Measurements from ENCODE around the gene HNRNPUL1. TPM values are rescaled to one million over a fixed set of nuclear protein-coding genes. Genes with fewer than 3 reads are reported as not detected.
A peak's percentile ranks its signal among the peaks of the same experiment; 100 is the strongest.

The HNRNPUL1 gene
- total and polyA plus RNA-seq, 2 donors (not counting 3 experiments of a cell fraction or from before 2014, with no cell fraction given): 83.2 to 261 TPM

DNA sequence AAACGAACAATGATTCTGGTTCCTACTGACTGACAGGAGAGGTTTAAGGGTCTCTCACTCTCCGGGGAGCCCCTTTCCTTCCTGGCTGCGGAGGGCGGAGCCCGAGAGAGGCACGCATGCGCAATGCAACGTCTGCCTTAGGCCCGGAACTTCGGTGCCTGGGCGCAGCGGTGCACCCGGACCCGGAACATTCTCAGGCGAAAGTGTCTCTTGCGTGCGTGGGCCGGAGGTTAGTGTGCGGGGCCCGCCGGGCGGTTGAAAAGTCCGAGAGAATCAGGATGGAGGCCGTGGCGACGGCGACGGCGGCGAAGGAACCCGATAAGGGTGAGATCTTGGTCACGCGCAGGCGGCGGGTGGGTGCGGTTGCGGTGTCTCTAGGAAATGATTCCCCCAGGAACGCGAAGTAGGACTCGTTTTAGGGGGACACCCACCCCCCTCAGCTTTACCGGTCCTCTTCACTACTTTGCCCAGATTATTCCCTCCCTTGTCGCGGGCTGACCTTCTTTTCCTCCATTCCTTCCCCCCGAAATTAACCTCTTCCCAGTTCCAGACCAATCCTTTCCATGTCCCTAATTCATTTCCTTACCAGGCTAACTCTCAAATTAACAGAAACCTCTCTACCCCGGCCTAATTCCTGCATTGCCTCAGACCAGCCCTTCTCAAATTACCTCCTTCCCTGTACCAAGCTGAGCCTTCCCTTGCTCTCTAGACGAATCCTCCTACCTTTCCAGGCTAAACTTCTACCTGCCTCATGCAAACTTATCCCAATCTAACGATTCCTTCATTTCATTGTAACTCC, 46.1 kb downstream of the HNRNPUL1 start, which contains the start of gene CCDC97:
Gene CCDC97 (plus strand): TSS at position 140 of the 799 bp plus-strand sequence. CDS start 139 bp downstream, at position 279.
- Histone ChIP-seq H3K9me1 (replicated peaks; ENCODE audit: control insufficient read depth, extremely low read depth, insufficient read depth, low read length) (no peaks in the 10 kb centered on the region), H3K4me3 (replicated peaks in 1 of 3; ENCODE audit: insufficient read depth in 1 of 3, low read depth in 1 of 3, low read length in 3 of 3) (peak within 1 kb of the TSS; percentile 71 to 97 (median 81)), H3K4me1 (ENCODE audit: control insufficient read depth, extremely low read depth, insufficient read depth, low read length) (peaks cover 42% of the 10 kb centered on the region), H3K79me2 (ENCODE audit: control insufficient read depth, insufficient read depth, low read length) (peaks cover 37% of the 10 kb centered on the region), H3K9ac (replicated peaks; ENCODE audit: extremely low read depth, insufficient read depth, low read length) (peak within 1 kb of the TSS; percentile 83), H3K9me3 (replicated peaks; ENCODE audit: control insufficient read depth, insufficient read depth, low read length) (no peaks in the 10 kb centered on the region), H3K27me3 (ENCODE audit: control insufficient read depth in 2 of 2, insufficient read depth in 2 of 2, low read length in 2 of 2) (no peaks in the 10 kb centered on the region), H3K27ac (ENCODE audit: insufficient read depth, low read depth, low read length) (peak within 1 kb of the TSS; percentile 57), H4K20me1 (replicated peaks; ENCODE audit: control insufficient read depth, extremely low read depth, insufficient read depth, low read length) (no peaks in the 10 kb centered on the region), H3K36me3 (ENCODE audit: control insufficient read depth in 2 of 2, extremely low read depth in 1 of 2, insufficient read depth in 2 of 2, low read length in 2 of 2) (peaks cover 16 to 22% of the 10 kb centered on the region in 2 experiments), H3K4me2 (ENCODE audit: insufficient read depth, low read length) (peak within 1 kb of the TSS; percentile 95), H2AFZ (ENCODE audit: low read depth, low read length) (peak within 1 kb of the TSS; percentile 51)
- FAIRE-seq (peak; percentile 95), DNase-seq (ENCODE audit: low read depth, low spot score) (peak; percentile 91)
- dilution Hi-C loops (cut with MboI; ENCODE audit: extremely low pct_ligation_motif_present, low sequenced_read_pairs): no loop called here
- TF ChIP-seq GATA2 (IDR thresholded peaks at IDR 0.05; ENCODE audit: insufficient read depth, insufficient read length, low read depth, low read length): no peak
- TF ChIP-seq FOS (IDR thresholded peaks at IDR 0.05; ENCODE audit: borderline replicate concordance, insufficient read depth, low read length): no peak
- TF ChIP-seq MYC (IDR thresholded peaks at IDR 0.05; ENCODE audit: low read depth, low read length): peak; percentile 57
- TF ChIP-seq POLR2AphosphoS5 (IDR thresholded peaks at IDR 0.05; ENCODE audit: insufficient read depth, low read depth, low read length): peak; percentile 96
- TF ChIP-seq, protein P1, sequence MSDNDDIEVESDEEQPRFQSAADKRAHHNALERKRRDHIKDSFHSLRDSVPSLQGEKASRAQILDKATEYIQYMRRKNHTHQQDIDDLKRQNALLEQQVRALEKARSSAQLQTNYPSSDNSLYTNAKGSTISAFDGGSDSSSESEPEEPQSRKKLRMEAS (IDR thresholded peaks at IDR 0.05; ENCODE audit: insufficient read depth, insufficient read length): peak; percentile 13
- peak; percentile 98 for TF ChIP-seq POLR2A (IDR thresholded peaks at IDR 0.05; ENCODE audit: low read depth, low read length)
- CTCF ChIA-PET: interaction anchor here (1.2 to 4.1 kb wide), 5 partner anchors 12 to 121 kb away, joined by 4 to 20 read pairs (median 5); no protein-coding TSS in a partner anchor
- intact Hi-C loops (cut with micrococcal nuclease): loop anchor here (1.0 kb wide), 1 partner anchor 42 kb away; no protein-coding TSS in a partner anchor
- POLR2A ChIA-PET: interaction anchor here (0.7 kb wide), 1 partner anchor 12 kb away, joined by 7 read pairs; no protein-coding TSS in a partner anchor
- no TSS peak for BruUV-seq (replicated peaks)

Measured in endothelial cell of umbilical vein (primary cell).